Measurements from ENCODE around the gene CADM2. TPM values are rescaled to one million over a fixed set of nuclear protein-coding genes. Genes with fewer than 3 reads are reported as not detected.

Gene CADM2
- total RNA-seq, 1 experiment from 2014 or later = 1.3 TPM

DNA sequence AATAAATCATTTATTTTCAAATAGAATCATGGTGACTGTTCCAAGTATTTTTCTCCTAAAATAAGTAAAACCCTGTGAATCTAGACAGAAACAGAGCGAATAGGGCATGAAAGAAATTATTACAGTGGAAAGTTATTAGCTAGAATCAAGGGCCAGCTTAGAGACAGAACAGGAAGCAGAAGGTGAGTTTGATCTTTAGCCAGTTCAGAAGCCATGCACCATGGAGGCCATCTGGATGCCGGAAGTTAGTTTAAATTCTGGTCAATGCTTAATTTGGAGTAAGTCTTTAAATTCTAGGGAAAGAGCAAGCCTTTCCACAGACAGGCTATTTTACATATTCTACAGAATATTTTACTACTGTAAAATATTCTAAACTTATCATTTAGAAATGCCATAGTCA lies 574.8 kb downstream of the CADM2 start:
- CTCF ChIA-PET = no interaction called here
- Mint-ChIP-seq H3K36me3 (ENCODE audit: insufficient read depth, unreplicated experiment) (no peaks in the 10 kb centered on the region), H3K4me3 (ENCODE audit: low read depth, unreplicated experiment) (no peak overlapping the region), H3K27ac (ENCODE audit: unreplicated experiment) (no peak overlapping the region), H3K9me3 (ENCODE audit: low read depth, unreplicated experiment) (no peaks in the 10 kb centered on the region), H3K4me1 (ENCODE audit: low read depth, unreplicated experiment) (no peaks in the 10 kb centered on the region), H3K27me3 (ENCODE audit: unreplicated experiment) (no peaks in the 10 kb centered on the region)
- no TSS peak for BruUV-seq (replicated peaks)
- TF ChIP-seq, protein P1, sequence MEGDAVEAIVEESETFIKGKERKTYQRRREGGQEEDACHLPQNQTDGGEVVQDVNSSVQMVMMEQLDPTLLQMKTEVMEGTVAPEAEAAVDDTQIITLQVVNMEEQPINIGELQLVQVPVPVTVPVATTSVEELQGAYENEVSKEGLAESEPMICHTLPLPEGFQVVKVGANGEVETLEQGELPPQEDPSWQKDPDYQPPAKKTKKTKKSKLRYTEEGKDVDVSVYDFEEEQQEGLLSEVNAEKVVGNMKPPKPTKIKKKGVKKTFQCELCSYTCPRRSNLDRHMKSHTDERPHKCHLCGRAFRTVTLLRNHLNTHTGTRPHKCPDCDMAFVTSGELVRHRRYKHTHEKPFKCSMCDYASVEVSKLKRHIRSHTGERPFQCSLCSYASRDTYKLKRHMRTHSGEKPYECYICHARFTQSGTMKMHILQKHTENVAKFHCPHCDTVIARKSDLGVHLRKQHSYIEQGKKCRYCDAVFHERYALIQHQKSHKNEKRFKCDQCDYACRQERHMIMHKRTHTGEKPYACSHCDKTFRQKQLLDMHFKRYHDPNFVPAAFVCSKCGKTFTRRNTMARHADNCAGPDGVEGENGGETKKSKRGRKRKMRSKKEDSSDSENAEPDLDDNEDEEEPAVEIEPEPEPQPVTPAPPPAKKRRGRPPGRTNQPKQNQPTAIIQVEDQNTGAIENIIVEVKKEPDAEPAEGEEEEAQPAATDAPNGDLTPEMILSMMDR (IDR thresholded peaks at IDR 0.05; ENCODE audit: unreplicated experiment) = no peak
- DNase-seq = no peak
- intact Hi-C loops (cut with micrococcal nuclease; ENCODE audit: unreplicated experiment) = no loop called here

DNA sequence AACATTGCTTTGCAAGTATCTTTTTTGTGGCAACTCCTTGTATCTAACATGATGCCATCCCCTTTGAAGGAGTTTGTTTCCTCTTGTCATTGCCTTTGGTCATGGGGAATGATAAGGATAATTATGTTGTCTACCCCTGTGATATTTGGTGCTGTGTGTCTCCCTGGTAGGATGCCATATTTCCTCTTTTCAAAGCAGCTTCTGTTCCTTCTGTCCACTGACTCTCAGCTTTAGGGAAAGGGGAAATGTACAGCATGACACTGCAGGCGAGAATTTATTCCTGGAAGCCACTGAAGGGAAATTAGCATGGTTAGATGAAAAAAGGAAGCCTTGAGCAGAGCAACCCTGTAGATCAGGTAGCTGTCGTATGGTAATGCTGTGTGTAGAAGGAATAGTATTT lies 576.7 kb downstream of the CADM2 start:
- Mint-ChIP-seq H3K4me3 (ENCODE audit: low read depth, unreplicated experiment) (no peak overlapping the region), H3K27ac (ENCODE audit: unreplicated experiment) (no peak overlapping the region), H3K4me1 (ENCODE audit: low read depth, unreplicated experiment) (no peaks in the 10 kb centered on the region), H3K9me3 (ENCODE audit: low read depth, unreplicated experiment) (no peaks in the 10 kb centered on the region), H3K27me3 (ENCODE audit: unreplicated experiment) (no peaks in the 10 kb centered on the region), H3K36me3 (ENCODE audit: insufficient read depth, unreplicated experiment) (no peaks in the 10 kb centered on the region)
- intact Hi-C loops (cut with micrococcal nuclease; ENCODE audit: unreplicated experiment) = no loop called here
- DNase-seq = no peak
- TF ChIP-seq, protein P1 (IDR thresholded peaks at IDR 0.05; ENCODE audit: unreplicated experiment) = no peak
- CTCF ChIA-PET = no interaction called here
- no TSS peak for BruUV-seq (replicated peaks)

GRCh38 chr3:85539232-85539631 lies 580.4 kb downstream of the CADM2 start:
- TF ChIP-seq, protein P1 (IDR thresholded peaks at IDR 0.05; ENCODE audit: unreplicated experiment) = no peak
- Mint-ChIP-seq H3K4me1 (ENCODE audit: low read depth, unreplicated experiment) (no peaks in the 10 kb centered on the region), H3K27ac (ENCODE audit: unreplicated experiment) (no peak overlapping the region), H3K4me3 (ENCODE audit: low read depth, unreplicated experiment) (no peak overlapping the region), H3K27me3 (ENCODE audit: unreplicated experiment) (no peaks in the 10 kb centered on the region), H3K36me3 (ENCODE audit: insufficient read depth, unreplicated experiment) (no peaks in the 10 kb centered on the region), H3K9me3 (ENCODE audit: low read depth, unreplicated experiment) (no peaks in the 10 kb centered on the region)
- CTCF ChIA-PET = no interaction called here
- intact Hi-C loops (cut with micrococcal nuclease; ENCODE audit: unreplicated experiment) = no loop called here
- DNase-seq = no peak
- BruUV-seq (replicated peaks) = no TSS peak

DNA sequence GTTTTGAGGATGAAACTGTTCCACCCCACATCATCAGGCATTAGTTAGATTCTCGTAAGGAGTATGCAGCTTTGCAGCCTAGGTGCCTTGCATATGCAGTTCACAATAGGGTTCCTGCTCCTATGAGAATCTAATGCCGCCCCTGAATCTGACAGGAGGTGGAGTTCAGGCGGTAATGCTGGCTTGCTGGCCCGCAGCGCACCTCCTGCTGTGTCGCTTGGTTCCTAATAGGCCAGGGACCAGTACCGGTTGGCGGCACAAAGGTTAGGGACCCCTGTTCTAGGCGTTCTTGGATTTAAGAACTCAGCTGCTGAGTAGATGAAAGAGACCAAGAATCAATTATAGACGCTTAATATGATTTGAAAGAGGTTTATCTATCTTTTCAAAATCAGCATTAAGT lies 595.4 kb downstream of the CADM2 start:
- CTCF ChIA-PET = no interaction called here
- intact Hi-C loops (cut with micrococcal nuclease; ENCODE audit: unreplicated experiment) = no loop called here
- Mint-ChIP-seq H3K4me3 (ENCODE audit: low read depth, unreplicated experiment) (no peak overlapping the region), H3K9me3 (ENCODE audit: low read depth, unreplicated experiment) (no peaks in the 10 kb centered on the region), H3K27ac (ENCODE audit: unreplicated experiment) (no peak overlapping the region), H3K36me3 (ENCODE audit: insufficient read depth, unreplicated experiment) (no peaks in the 10 kb centered on the region), H3K4me1 (ENCODE audit: low read depth, unreplicated experiment) (no peaks in the 10 kb centered on the region), H3K27me3 (ENCODE audit: unreplicated experiment) (no peaks in the 10 kb centered on the region)
- BruUV-seq (replicated peaks) = no TSS peak
- TF ChIP-seq, protein P1 (IDR thresholded peaks at IDR 0.05; ENCODE audit: unreplicated experiment) = no peak
- no peak for DNase-seq

Data from Calu3 (cell line).